Endothelial cell of umbilical vein (primary cell): ENCODE measurements around the gene LRRTM4.

Source experiments
- CTCF ChIP-seq, 2 donors: IDR thresholded peaks; 1 replicate in 1 of 2; 2 replicates in 1 of 2; pipeline ENCODE4 v1.5.1; 2011; ENCODE audit warnings: low read length in 2 of 2, mild to moderate bottlenecking in 2 of 2, moderate library complexity in 2 of 2, control low read depth in 1 of 2, inconsistent platforms in 1 of 2, low read depth in 1 of 2; ENCODE audit not compliant: insufficient read depth in 1 of 2; ENCODE audit errors: extremely low read depth in 1 of 2
- POLR2AphosphoS5 ChIP-seq: IDR thresholded peaks from 2 replicates; pipeline ENCODE4 v1.6.1; 2012; ENCODE audit warnings: low read depth, mild to moderate bottlenecking, control low read depth, low read length, moderate library complexity; ENCODE audit not compliant: insufficient read depth

GRCh38 chr2:77519888-77520506 lies 2.2 kb downstream of the LRRTM4 start:
- TF ChIP-seq CTCF (IDR thresholded peaks at IDR 0.05; ENCODE audit: extremely low read depth in 1 of 2, insufficient read depth in 1 of 2, low read depth in 1 of 2, low read length in 2 of 2) (no peak), POLR2AphosphoS5 (no peak)
